Right lobe of liver (tissue), 6 donors: ENCODE measurements around the gene STPG2. TPM values are rescaled to one million over a fixed set of nuclear protein-coding genes. Genes with fewer than 3 reads are reported as not detected.

Source experiments
- ATAC-seq, 4 donors: fragments of 200-7000 bp; cut with Tn5 transposase; one replicate each; pipeline ENCODE4 v1.9.1; 2020; ENCODE audit warnings: mild to moderate bottlenecking in 4 of 4, moderate library complexity in 4 of 4
- DNase-seq, 3 donors: peaks; one replicate each; pipeline ENCODE4 v3.0.0-alpha.2; 2020
- H3K27ac ChIP-seq, 3 donors: fragments of 200-600 bp; one replicate each; pipeline ENCODE4 v1.8.0; 2022
- H3K27me3 ChIP-seq, 2 donors: fragments of 200-600 bp; one replicate each; pipeline ENCODE4 v1.8.0; 2022
- H3K36me3 ChIP-seq, 4 donors: fragments of 200-600 bp; sonication (generic) in 1 of 4; one replicate each; pipeline versions ENCODE4 v1.5.1 to v1.8.0; 2017 to 2022; ENCODE audit warnings: control low read depth in 1 of 4
- H3K4me1 ChIP-seq, 4 donors: fragments of 200-600 bp; sonication (generic) in 1 of 4; one replicate each; pipeline versions ENCODE4 v1.5.1 to v1.8.0; 2017 to 2022; ENCODE audit warnings: control low read depth in 1 of 4
- H3K4me3 ChIP-seq, 3 donors: fragments of 200-600 bp; one replicate each; pipeline ENCODE4 v1.8.0; 2022
- H3K9me3 ChIP-seq, 4 donors: fragments of 200-600 bp; sonication (generic) in 1 of 4; one replicate each; pipeline versions ENCODE4 v1.5.1 to v1.8.0; 2017 to 2022; ENCODE audit warnings: control low read depth in 1 of 4
- CTCF ChIP-seq, 4 donors: fragments of 200-600 bp in 3 of 4; fragments of 450-650 bp in 1 of 4; IDR thresholded peaks; one replicate each; pipeline versions ENCODE4 v1.5.1 to v1.8.0; 2016 to 2022; ENCODE audit warnings: antibody characterized with exemption in 4 of 4, mild to moderate bottlenecking in 2 of 4
- POLR2A ChIP-seq: fragments of 450-650 bp; IDR thresholded peaks from one replicate; pipeline ENCODE4 v1.6.1; 2017; ENCODE audit warnings: antibody characterized with exemption, mild to moderate bottlenecking
- WGBS: methylation state at CpG from one replicate; pipeline ENCODE4 v1.1.6; 2018; ENCODE audit warnings: low coverage, low lambda C conversion rate; ENCODE audit not compliant: insufficient coverage; ENCODE audit errors: missing lambda C conversion rate; 5-methylcytosine and 5-hydroxymethylcytosine counted together
- intact Hi-C, 2 donors: fragments of 100-400 bp; cut with DNase I; formaldehyde crosslinking; loops; one replicate each; pipeline versions ENCODE4 v1.11.2 to v1.14.1; 2022
- total RNA-seq, 6 experiments: library from RNA; depleted of rRNA in 2 of 6; stranded (reverse); fragments of >200 nt in 2 of 6; fragmentation: NEBNext Ultra II Directional in 3 of 6; extraction: Animal tissue kit (Norgen Biotek cat#: 25700) in 3 of 6; gene quantifications; one replicate each; pipeline versions ENCODE4 v1.1.0 to v1.2.4, GENCODE V29; 2016 to 2023
- donor health status: DM: no; HTN: yes; CAD: no.
- donor health status: DM: no; HTN: no; CAD: no.
- donor health status: DM: no; HTN: no; CAD: no.
- donor health status: DM: no; HTN: yes; CAD: no.
- donor health status: DM: no; HTN: yes; CAD: no.

STPG2 gene
- total RNA-seq, 6 experiments from 2014 or later = 0.25 to 0.46 (median 0.40) TPM; not detected in 2

GRCh38 chr4:98176531-98176930, 33.3 kb upstream of the STPG2 start:
- Histone ChIP-seq H3K27me3 (no peaks in the 10 kb centered on the region), H3K4me1 (no peaks in the 10 kb centered on the region), H3K4me3 (no peak overlapping the region), H3K9me3 (no peaks in the 10 kb centered on the region), H3K27ac (no peak overlapping the region), H3K36me3 (no peaks in the 10 kb centered on the region)
- intact Hi-C loops = no loop called here
- WGBS = 79% methylated on average over 2 of the region's 2 CpGs
- DNase-seq = no peak
- no peak for TF ChIP-seq POLR2A
- TF ChIP-seq CTCF (IDR thresholded peaks at IDR 0.05) = no peak
- no peak for ATAC-seq

GRCh38 chr4:98170035-98170434, 26.8 kb upstream of the STPG2 start:
- intact Hi-C loops = no loop called here
- Histone ChIP-seq H3K27me3 (no peaks in the 10 kb centered on the region), H3K36me3 (no peaks in the 10 kb centered on the region), H3K27ac (no peak overlapping the region), H3K4me1 (peaks cover 0 to 13% (median 5%) of the 10 kb centered on the region in 4 donors), H3K4me3 (no peak overlapping the region), H3K9me3 (no peaks in the 10 kb centered on the region)
- 58% methylated on average over 1 of the region's 1 CpG for WGBS
- TF ChIP-seq CTCF (IDR thresholded peaks at IDR 0.05) (no peak), POLR2A (no peak)
- ATAC-seq (no peak), DNase-seq (no peak)

GRCh38 chr4:98166731-98167041, 23.4 kb upstream of the STPG2 start:
- DNase-seq = no peak
- no peak for ATAC-seq
- Histone ChIP-seq H3K36me3 (no peaks in the 10 kb centered on the region), H3K9me3 (no peaks in the 10 kb centered on the region), H3K4me3 (no peak overlapping the region), H3K27ac (no peak overlapping the region), H3K27me3 (no peaks in the 10 kb centered on the region), H3K4me1 (peaks cover 0 to 13% (median 5%) of the 10 kb centered on the region in 4 donors)
- no peak for TF ChIP-seq CTCF (IDR thresholded peaks at IDR 0.05)
- TF ChIP-seq POLR2A = no peak
- 71% methylated on average over 2 of the region's 2 CpGs for WGBS
- intact Hi-C loops = no loop called here

- intact Hi-C loops = no loop called here
Observed at GRCh38 chr4:98166025-98166730, 22.9 kb upstream of the STPG2 start.

More at GRCh38 chr4:98166025-98166730, 22.9 kb upstream of the STPG2 start:
- DNase-seq = peak; percentile 83 to 92 (median 91)
- Histone ChIP-seq H3K9me3 (no peaks in the 10 kb centered on the region), H3K4me1 (peaks cover 0 to 13% (median 5%) of the 10 kb centered on the region in 4 donors), H3K4me3 (no peak overlapping the region), H3K27ac (no peak overlapping the region), H3K27me3 (no peaks in the 10 kb centered on the region), H3K36me3 (no peaks in the 10 kb centered on the region)
- TF ChIP-seq CTCF (IDR thresholded peaks at IDR 0.05) (no peak), POLR2A (no peak)
- WGBS = 61% methylated on average over 6 of the region's 7 CpGs
- ATAC-seq = peak; percentile 100
